Fibroblast of upper back skin (primary cell): ENCODE results near the gene HIP1R.
A peak's percentile ranks its signal among the peaks of the same experiment; 100 is the strongest.

Source experiments
- DNase-seq: peaks from one replicate; pipeline ENCODE4 v3.0.0-alpha.2; 2013

HIP1R gene

GRCh38 chr12:122849352-122850047, 14.2 kb downstream of the HIP1R start:
- DNase-seq: no peak

GRCh38 chr12:122850048-122850445, 14.8 kb downstream of the HIP1R start:
- DNase-seq: no peak

- DNase-seq: no peak
These were observed 15.6 kb downstream of the HIP1R start for GRCh38 chr12:122850695-122851350.

GRCh38 chr12:122851820-122852219, 16.6 kb downstream of the HIP1R start:
- DNase-seq: peak; percentile 55

- no peak for DNase-seq
These were observed 17.3 kb downstream of the HIP1R start for GRCh38 chr12:122852336-122853275.

GRCh38 chr12:122853582-122854245, 18.5 kb downstream of the HIP1R start:
- no peak for DNase-seq

GRCh38 chr12:122854554-122854953, 19.3 kb downstream of the HIP1R start:
- no peak for DNase-seq

GRCh38 chr12:122855071-122855829, 20.0 kb downstream of the HIP1R start:
- DNase-seq: no peak

- no peak for DNase-seq
These were observed 20.9 kb downstream of the HIP1R start for GRCh38 chr12:122855928-122856831.

- no peak for DNase-seq
These were observed 21.9 kb downstream of the HIP1R start for GRCh38 chr12:122856999-122857671.

- no peak for DNase-seq
These were observed 22.9 kb downstream of the HIP1R start for GRCh38 chr12:122858171-122858570.

- no peak for DNase-seq
These were observed 23.5 kb downstream of the HIP1R start for GRCh38 chr12:122858591-122859302.

- no peak for DNase-seq
These were observed 24.2 kb downstream of the HIP1R start for GRCh38 chr12:122859303-122860039.

GRCh38 chr12:122860040-122860853, 25.0 kb downstream of the HIP1R start:
- DNase-seq: peak; percentile 77

GRCh38 chr12:122860854-122861586, 25.8 kb downstream of the HIP1R start:
- DNase-seq: no peak

GRCh38 chr12:122861587-122861970, 26.3 kb downstream of the HIP1R start:
- no peak for DNase-seq

- DNase-seq: no peak
These were observed 26.9 kb downstream of the HIP1R start for GRCh38 chr12:122862110-122862634.
